Liver (tissue), 9 donors: ENCODE data around the gene SNF8. TPM values are rescaled to one million over a fixed set of nuclear protein-coding genes. Genes with fewer than 3 reads are reported as not detected.

ENCODE experiments used
- DNase-seq: peaks from one replicate; pipeline ENCODE4 v3.0.0-alpha.2; 2017; ENCODE audit warnings: low spot score
- H3K27ac ChIP-seq, 2 donors: one replicate each; pipeline ENCODE4 v1.7.0; 2013; ENCODE audit warnings: inconsistent platforms in 2 of 2, low read length in 2 of 2, control low read depth in 1 of 2, low read depth in 1 of 2, mild to moderate bottlenecking in 1 of 2
- H3K27me3 ChIP-seq, 4 donors: one replicate each; pipeline versions ENCODE4 v1.6.1 to v1.7.0; 2013; ENCODE audit warnings: low read length in 3 of 4, inconsistent platforms in 1 of 4, mild to moderate bottlenecking in 1 of 4, moderate library complexity in 1 of 4; ENCODE audit not compliant: control insufficient read depth in 4 of 4, insufficient read depth in 4 of 4
- H3K36me3 ChIP-seq, 4 donors: one replicate each; pipeline versions ENCODE4 v1.6.1 to v1.7.0; 2013; ENCODE audit warnings: low read length in 3 of 4, mild to moderate bottlenecking in 3 of 4, low read depth in 1 of 4, moderate library complexity in 1 of 4; ENCODE audit not compliant: control insufficient read depth in 4 of 4, insufficient read depth in 3 of 4
- H3K4me1 ChIP-seq, 4 donors: one replicate each; pipeline versions ENCODE4 v1.6.1 to v1.7.0; 2013; ENCODE audit warnings: low read length in 3 of 4, mild to moderate bottlenecking in 3 of 4, moderate library complexity in 1 of 4; ENCODE audit not compliant: control insufficient read depth in 4 of 4, insufficient read depth in 4 of 4
- H3K4me3 ChIP-seq, 3 donors: one replicate each; pipeline versions ENCODE4 v1.6.1 to v1.7.0; 2013; ENCODE audit warnings: low read length in 3 of 3, control low read depth in 1 of 3, low read depth in 1 of 3, mild to moderate bottlenecking in 1 of 3
- H3K9ac ChIP-seq, 2 donors: one replicate each; pipeline ENCODE4 v1.7.0; 2013; ENCODE audit warnings: low read length in 2 of 2, mild to moderate bottlenecking in 2 of 2, moderate library complexity in 2 of 2, control low read depth in 1 of 2, low read depth in 1 of 2
- H3K9me3 ChIP-seq, 4 donors: one replicate each; pipeline versions ENCODE4 v1.6.1 to v1.7.0; 2013; ENCODE audit warnings: low read length in 3 of 4; ENCODE audit not compliant: control insufficient read depth in 4 of 4
- EGR1 ChIP-seq, 2 donors: IDR thresholded peaks; 2 replicates each; pipeline ENCODE4 v1.6.1; 2016 to 2018; ENCODE audit warnings: antibody characterized with exemption in 2 of 2, low read depth in 2 of 2
- FOXA2 ChIP-seq: IDR thresholded peaks from 2 replicates; pipeline ENCODE4 v1.6.1; 2016; ENCODE audit warnings: antibody characterized with exemption
- GABPA ChIP-seq, 2 donors: IDR thresholded peaks in 1 of 2; conservative IDR thresholded peaks in 1 of 2; 2 replicates each; pipeline ENCODE4 v1.6.1; 2016; ENCODE audit warnings: antibody characterized with exemption in 2 of 2, mild to moderate bottlenecking in 1 of 2, moderate library complexity in 1 of 2
- HNF4G ChIP-seq: IDR thresholded peaks from 2 replicates; pipeline ENCODE4 v1.6.1; 2016; ENCODE audit warnings: antibody characterized with exemption
- NR2F2 ChIP-seq: IDR thresholded peaks from 2 replicates; pipeline ENCODE4 v1.6.1; 2016; ENCODE audit warnings: antibody characterized with exemption
- RAD21 ChIP-seq, 2 donors: IDR thresholded peaks; 2 replicates each; pipeline ENCODE4 v1.6.1; 2016; ENCODE audit warnings: antibody characterized with exemption in 2 of 2, mild to moderate bottlenecking in 2 of 2
- RXRA ChIP-seq, 2 donors: IDR thresholded peaks; 2 replicates each; pipeline ENCODE4 v1.6.1; 2017 to 2018; ENCODE audit warnings: antibody characterized with exemption in 2 of 2, mild to moderate bottlenecking in 1 of 2
- SP1 ChIP-seq: IDR thresholded peaks from 2 replicates; pipeline ENCODE4 v1.6.1; 2018; ENCODE audit warnings: antibody characterized with exemption, mild to moderate bottlenecking
- TAF1 ChIP-seq: conservative IDR thresholded peaks from 2 replicates; pipeline ENCODE4 v1.6.1; 2016; ENCODE audit warnings: antibody characterized with exemption, mild to moderate bottlenecking
- polyA plus RNA-seq, 2 donors: library from polyadenylated mRNA; stranded (reverse) in 1 of 2; unstranded in 1 of 2; fragments of 200-250 nt in 1 of 2; fragments of >200 nt in 1 of 2; fragmentation: Nextera tagmentation in 1 of 2; extraction: Ambion mirVana in 1 of 2; gene quantifications; one replicate each; pipeline versions ENCODE4 v1.2.1 to v1.2.3, GENCODE V29; 2013 to 2015
- total RNA-seq, 2 donors: library from RNA; depleted of rRNA; stranded (reverse); fragments of >200 nt; gene quantifications; one replicate each; pipeline ENCODE4 v1.2.3, GENCODE V29; 2014
- TF ChIP-seq, protein P1 (sequence below): IDR thresholded peaks from 2 replicates; pipeline ENCODE4 v1.6.1; 2016; ENCODE audit warnings: antibody characterized with exemption, mild to moderate bottlenecking
- TF ChIP-seq, protein P2 (sequence below): IDR thresholded peaks from 2 replicates; pipeline ENCODE4 v1.6.1; 2016; ENCODE audit warnings: antibody characterized with exemption
- TF ChIP-seq, protein P3 (sequence below): IDR thresholded peaks from 2 replicates; pipeline ENCODE4 v1.6.1; 2016; ENCODE audit warnings: antibody characterized with exemption
- TF ChIP-seq, protein P4 (sequence below): fragments of 150-350 bp; IDR thresholded peaks from 2 replicates; pipeline ENCODE4 v1.5.1; 2017; ENCODE audit warnings: improper control_type of control experiment, low read depth, low read length; ENCODE audit not compliant: missing input control
- donor health status: healthy.
- donor health status: healthy.
- donor health status: healthy.
- donor health status: healthy.
- donor health status: healthy.

SNF8 gene
- total and polyA plus RNA-seq, 4 donors, result 40.5 to 78.2 (median 60.8) TPM

DNA sequence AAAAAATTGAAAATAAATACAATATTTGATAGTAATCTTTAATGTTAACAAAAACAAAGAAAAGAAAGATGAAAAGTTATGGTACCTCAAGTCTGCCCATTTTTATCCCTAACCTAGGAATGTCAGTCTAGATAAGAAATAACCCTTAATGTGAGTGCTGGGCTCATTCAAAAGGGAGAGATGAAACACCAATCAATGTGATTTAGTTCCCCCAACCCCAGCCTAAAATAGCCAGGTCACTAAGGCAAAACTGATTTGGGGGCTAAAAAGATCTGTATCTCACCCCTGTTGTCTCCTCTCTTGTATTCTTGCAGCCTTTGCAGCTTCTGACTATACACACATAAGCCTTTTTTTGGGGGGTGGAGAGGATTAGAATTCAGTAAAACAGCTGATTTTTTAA, 49.3 kb upstream of the SNF8 start (continued):
- TF ChIP-seq, protein P1, sequence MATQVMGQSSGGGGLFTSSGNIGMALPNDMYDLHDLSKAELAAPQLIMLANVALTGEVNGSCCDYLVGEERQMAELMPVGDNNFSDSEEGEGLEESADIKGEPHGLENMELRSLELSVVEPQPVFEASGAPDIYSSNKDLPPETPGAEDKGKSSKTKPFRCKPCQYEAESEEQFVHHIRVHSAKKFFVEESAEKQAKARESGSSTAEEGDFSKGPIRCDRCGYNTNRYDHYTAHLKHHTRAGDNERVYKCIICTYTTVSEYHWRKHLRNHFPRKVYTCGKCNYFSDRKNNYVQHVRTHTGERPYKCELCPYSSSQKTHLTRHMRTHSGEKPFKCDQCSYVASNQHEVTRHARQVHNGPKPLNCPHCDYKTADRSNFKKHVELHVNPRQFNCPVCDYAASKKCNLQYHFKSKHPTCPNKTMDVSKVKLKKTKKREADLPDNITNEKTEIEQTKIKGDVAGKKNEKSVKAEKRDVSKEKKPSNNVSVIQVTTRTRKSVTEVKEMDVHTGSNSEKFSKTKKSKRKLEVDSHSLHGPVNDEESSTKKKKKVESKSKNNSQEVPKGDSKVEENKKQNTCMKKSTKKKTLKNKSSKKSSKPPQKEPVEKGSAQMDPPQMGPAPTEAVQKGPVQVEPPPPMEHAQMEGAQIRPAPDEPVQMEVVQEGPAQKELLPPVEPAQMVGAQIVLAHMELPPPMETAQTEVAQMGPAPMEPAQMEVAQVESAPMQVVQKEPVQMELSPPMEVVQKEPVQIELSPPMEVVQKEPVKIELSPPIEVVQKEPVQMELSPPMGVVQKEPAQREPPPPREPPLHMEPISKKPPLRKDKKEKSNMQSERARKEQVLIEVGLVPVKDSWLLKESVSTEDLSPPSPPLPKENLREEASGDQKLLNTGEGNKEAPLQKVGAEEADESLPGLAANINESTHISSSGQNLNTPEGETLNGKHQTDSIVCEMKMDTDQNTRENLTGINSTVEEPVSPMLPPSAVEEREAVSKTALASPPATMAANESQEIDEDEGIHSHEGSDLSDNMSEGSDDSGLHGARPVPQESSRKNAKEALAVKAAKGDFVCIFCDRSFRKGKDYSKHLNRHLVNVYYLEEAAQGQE, result no peak
- no peak for TF ChIP-seq TAF1
- TF ChIP-seq, protein P2, sequence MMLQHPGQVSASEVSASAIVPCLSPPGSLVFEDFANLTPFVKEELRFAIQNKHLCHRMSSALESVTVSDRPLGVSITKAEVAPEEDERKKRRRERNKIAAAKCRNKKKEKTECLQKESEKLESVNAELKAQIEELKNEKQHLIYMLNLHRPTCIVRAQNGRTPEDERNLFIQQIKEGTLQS, result no peak
- no peak for TF ChIP-seq GABPA (IDR thresholded peaks at IDR 0.05 in 1 of 2, conservative IDR thresholded peaks at IDR 0.05 in 1 of 2)

DNA sequence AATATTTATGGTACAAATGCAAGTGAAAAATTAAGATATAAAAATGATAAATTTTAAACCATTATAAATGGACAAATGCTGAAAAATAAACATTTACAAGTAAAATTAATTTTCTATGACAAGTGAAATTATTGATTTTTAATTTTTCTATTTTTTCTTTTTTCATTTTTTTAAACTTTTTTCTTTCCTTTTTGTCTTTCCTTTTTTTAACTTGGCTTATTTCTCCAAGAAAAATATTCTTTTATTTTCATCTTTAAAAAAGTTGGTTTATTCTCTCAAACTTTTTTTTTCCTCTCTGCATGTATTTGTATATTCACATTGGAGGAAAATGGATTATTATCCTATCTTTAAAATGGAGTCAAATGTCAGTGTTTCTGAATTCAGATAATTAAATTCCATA, 48.7 kb upstream of the SNF8 start:
- Histone ChIP-seq H3K36me3 (no peaks in the 10 kb centered on the region), H3K27me3 (peaks cover 3 to 25% (median 13%) of the 10 kb centered on the region in 4 donors), H3K9ac (no peak overlapping the region), H3K4me1 (peaks cover 0 to 13% (median 6%) of the 10 kb centered on the region in 4 donors), H3K27ac (no peak overlapping the region), H3K9me3 (peaks cover 0 to 3% (median 0%) of the 10 kb centered on the region in 4 donors), H3K4me3 (no peak overlapping the region)
- TF ChIP-seq, protein P3, sequence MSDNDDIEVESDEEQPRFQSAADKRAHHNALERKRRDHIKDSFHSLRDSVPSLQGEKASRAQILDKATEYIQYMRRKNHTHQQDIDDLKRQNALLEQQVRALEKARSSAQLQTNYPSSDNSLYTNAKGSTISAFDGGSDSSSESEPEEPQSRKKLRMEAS, result no peak
- no peak for TF ChIP-seq FOXA2
- TF ChIP-seq TAF1, result no peak
- TF ChIP-seq, protein P1, result no peak
- TF ChIP-seq SP1, result no peak
- TF ChIP-seq, protein P4, sequence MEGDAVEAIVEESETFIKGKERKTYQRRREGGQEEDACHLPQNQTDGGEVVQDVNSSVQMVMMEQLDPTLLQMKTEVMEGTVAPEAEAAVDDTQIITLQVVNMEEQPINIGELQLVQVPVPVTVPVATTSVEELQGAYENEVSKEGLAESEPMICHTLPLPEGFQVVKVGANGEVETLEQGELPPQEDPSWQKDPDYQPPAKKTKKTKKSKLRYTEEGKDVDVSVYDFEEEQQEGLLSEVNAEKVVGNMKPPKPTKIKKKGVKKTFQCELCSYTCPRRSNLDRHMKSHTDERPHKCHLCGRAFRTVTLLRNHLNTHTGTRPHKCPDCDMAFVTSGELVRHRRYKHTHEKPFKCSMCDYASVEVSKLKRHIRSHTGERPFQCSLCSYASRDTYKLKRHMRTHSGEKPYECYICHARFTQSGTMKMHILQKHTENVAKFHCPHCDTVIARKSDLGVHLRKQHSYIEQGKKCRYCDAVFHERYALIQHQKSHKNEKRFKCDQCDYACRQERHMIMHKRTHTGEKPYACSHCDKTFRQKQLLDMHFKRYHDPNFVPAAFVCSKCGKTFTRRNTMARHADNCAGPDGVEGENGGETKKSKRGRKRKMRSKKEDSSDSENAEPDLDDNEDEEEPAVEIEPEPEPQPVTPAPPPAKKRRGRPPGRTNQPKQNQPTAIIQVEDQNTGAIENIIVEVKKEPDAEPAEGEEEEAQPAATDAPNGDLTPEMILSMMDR, result no peak
- no peak for TF ChIP-seq HNF4G
- TF ChIP-seq GABPA (IDR thresholded peaks at IDR 0.05 in 1 of 2, conservative IDR thresholded peaks at IDR 0.05 in 1 of 2), result no peak
- no peak for TF ChIP-seq EGR1 (IDR thresholded peaks at IDR 0.05; ENCODE audit: low read depth in 2 of 2)
- no peak for TF ChIP-seq RAD21 (IDR thresholded peaks at IDR 0.05)
- TF ChIP-seq, protein P2, result no peak
- TF ChIP-seq RXRA (IDR thresholded peaks at IDR 0.05), result no peak
- TF ChIP-seq NR2F2, result no peak
- no peak for DNase-seq
